A673 (cell line): ENCODE results near the gene SECISBP2.

Source experiments
- EZH2 ChIP-seq: fragments of 200-600 bp; sonication (generic); IDR thresholded peaks from 2 replicates; pipeline ENCODE4 v1.6.1; 2017; ENCODE audit warnings: borderline replicate concordance, low read depth, mild to moderate bottlenecking, mixed read lengths, antibody characterized with exemption, low read length; ENCODE audit not compliant: poor library complexity, severe bottlenecking
- TF ChIP-seq, protein P1 (sequence below): fragments of 300-800, 200-600 bp; sonication (generic); conservative IDR thresholded peaks from 2 replicates; pipeline ENCODE4 v1.5.1; 2017; ENCODE audit warnings: low read depth, mild to moderate bottlenecking, antibody characterized with exemption, low read length, moderate library complexity, mixed read lengths

DNA sequence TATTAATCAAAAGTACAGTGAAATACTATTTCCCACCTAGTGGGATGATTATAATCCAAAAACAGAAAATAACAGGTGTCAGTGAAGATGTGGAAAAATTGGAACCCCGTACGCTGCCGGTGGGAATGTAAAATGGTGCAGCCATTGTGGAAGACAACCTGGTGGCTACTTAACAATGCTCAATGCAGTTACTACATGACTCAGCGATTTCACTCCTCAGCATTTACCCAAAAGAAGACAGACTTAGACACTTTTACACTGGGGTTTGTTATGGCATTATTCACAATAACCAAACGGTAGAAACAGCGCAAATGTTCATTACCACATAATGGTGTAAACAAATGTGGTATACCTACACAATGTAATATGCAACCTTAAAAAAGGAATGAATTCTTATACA, 23.9 kb downstream of the SECISBP2 start:
- TF ChIP-seq, protein P1, sequence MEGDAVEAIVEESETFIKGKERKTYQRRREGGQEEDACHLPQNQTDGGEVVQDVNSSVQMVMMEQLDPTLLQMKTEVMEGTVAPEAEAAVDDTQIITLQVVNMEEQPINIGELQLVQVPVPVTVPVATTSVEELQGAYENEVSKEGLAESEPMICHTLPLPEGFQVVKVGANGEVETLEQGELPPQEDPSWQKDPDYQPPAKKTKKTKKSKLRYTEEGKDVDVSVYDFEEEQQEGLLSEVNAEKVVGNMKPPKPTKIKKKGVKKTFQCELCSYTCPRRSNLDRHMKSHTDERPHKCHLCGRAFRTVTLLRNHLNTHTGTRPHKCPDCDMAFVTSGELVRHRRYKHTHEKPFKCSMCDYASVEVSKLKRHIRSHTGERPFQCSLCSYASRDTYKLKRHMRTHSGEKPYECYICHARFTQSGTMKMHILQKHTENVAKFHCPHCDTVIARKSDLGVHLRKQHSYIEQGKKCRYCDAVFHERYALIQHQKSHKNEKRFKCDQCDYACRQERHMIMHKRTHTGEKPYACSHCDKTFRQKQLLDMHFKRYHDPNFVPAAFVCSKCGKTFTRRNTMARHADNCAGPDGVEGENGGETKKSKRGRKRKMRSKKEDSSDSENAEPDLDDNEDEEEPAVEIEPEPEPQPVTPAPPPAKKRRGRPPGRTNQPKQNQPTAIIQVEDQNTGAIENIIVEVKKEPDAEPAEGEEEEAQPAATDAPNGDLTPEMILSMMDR = no peak
- TF ChIP-seq EZH2 = no peak
